HG03095 (cell line): ENCODE data around the gene STAT6.

Experiments used
- ATAC-seq: cut with Tn5 transposase; IDR thresholded peaks from one replicate; pipeline ENCODE4 v1.9.1; 2021; ENCODE audit warnings: moderate library complexity; ENCODE audit not compliant: unreplicated experiment

STAT6 gene

GRCh38 chr12:57146961-57147944 is 36.1 kb upstream of the STAT6 start, which contains the start of gene LRP1-AS:
Gene LRP1-AS (minus strand): TSS chr12:57147619.
- no peak for ATAC-seq

- ATAC-seq: no peak
Observed at GRCh38 chr12:57146092-57146491, 34.9 kb upstream of the STAT6 start.

- ATAC-seq: no peak
Observed at GRCh38 chr12:57145460-57146059, 34.4 kb upstream of the STAT6 start.

GRCh38 chr12:57143454-57143853 is 32.3 kb upstream of the STAT6 start:
- no peak for ATAC-seq

GRCh38 chr12:57142727-57143126 is 31.6 kb upstream of the STAT6 start:
- ATAC-seq: no peak

GRCh38 chr12:57142121-57142520 is 31.0 kb upstream of the STAT6 start:
- no peak for ATAC-seq

- no peak for ATAC-seq
Observed at GRCh38 chr12:57141249-57141648, 30.1 kb upstream of the STAT6 start.

- no peak for ATAC-seq
Observed at GRCh38 chr12:57139796-57140649, 28.9 kb upstream of the STAT6 start.

- no peak for ATAC-seq
Observed at GRCh38 chr12:57138526-57139272, 27.5 kb upstream of the STAT6 start.

GRCh38 chr12:57135527-57136326 is 24.6 kb upstream of the STAT6 start:
- no peak for ATAC-seq

- no peak for ATAC-seq
Observed at GRCh38 chr12:57134949-57135348, 23.8 kb upstream of the STAT6 start.

GRCh38 chr12:57133916-57134315 is 22.8 kb upstream of the STAT6 start:
- ATAC-seq: no peak

- no peak for ATAC-seq
Observed at GRCh38 chr12:57133013-57133569, 21.9 kb upstream of the STAT6 start.

GRCh38 chr12:57131896-57132744 is 21.0 kb upstream of the STAT6 start:
- ATAC-seq: no peak

- no peak for ATAC-seq
Observed at GRCh38 chr12:57130941-57131340, 19.8 kb upstream of the STAT6 start.

GRCh38 chr12:57129889-57130288 is 18.7 kb upstream of the STAT6 start:
- ATAC-seq: no peak

- no peak for ATAC-seq
Observed at GRCh38 chr12:57129321-57129842, 18.2 kb upstream of the STAT6 start.

GRCh38 chr12:57128519-57129247 is 17.5 kb upstream of the STAT6 start:
- no peak for ATAC-seq
